Thyroid gland (tissue), 4 donors: ENCODE results near the gene NUP37. TPM values are rescaled to one million over a fixed set of nuclear protein-coding genes. Genes with fewer than 3 reads are reported as not detected.
"Not testable (repeated sequence)": the region's sequence is repeated elsewhere in the genome, so short reads cannot be mapped to it uniquely, and the experiment has no call there.

Source experiments
- DNase-seq, 2 donors: peaks; one replicate each; pipeline ENCODE4 v3.0.0-alpha.2; 2019
- H3K27ac ChIP-seq, 3 donors: fragments of 200-600 bp; sonication (generic); 1 replicate in 2 of 3; 2 replicates in 1 of 3; pipeline ENCODE4 v1.5.1; 2016 to 2019; ENCODE audit warnings: mild to moderate bottlenecking in 1 of 3, moderate library complexity in 1 of 3
- H3K27me3 ChIP-seq: fragments of 200-600 bp; sonication (generic); one replicate; pipeline ENCODE4 v1.5.1; 2019
- H3K36me3 ChIP-seq, 2 donors: fragments of 200-600 bp; sonication (generic); one replicate each; pipeline ENCODE4 v1.5.1; 2016 to 2019
- H3K4me1 ChIP-seq, 2 donors: fragments of 200-600 bp; sonication (generic); one replicate each; pipeline ENCODE4 v1.5.1; 2017 to 2019
- H3K4me3 ChIP-seq, 3 donors: fragments of 200-600 bp; sonication (generic); replicated peaks in 1 of 3; 1 replicate in 2 of 3; 2 replicates in 1 of 3; pipeline ENCODE4 v1.5.1; 2016; ENCODE audit warnings: mild to moderate bottlenecking in 1 of 3
- H3K9me3 ChIP-seq: fragments of 200-600 bp; sonication (generic); one replicate; pipeline ENCODE4 v1.5.1; 2017
- POLR2A ChIP-seq, 2 donors: fragments of 450-650 bp; IDR thresholded peaks; one replicate each; pipeline ENCODE4 v1.6.1; 2017; ENCODE audit warnings: antibody characterized with exemption in 2 of 2, mild to moderate bottlenecking in 2 of 2, moderate library complexity in 1 of 2
- WGBS, 2 donors: methylation state at CpG; one replicate each; pipeline ENCODE4 v1.1.5; 2017; 5-methylcytosine and 5-hydroxymethylcytosine counted together
- intact Hi-C: fragments of 100-400 bp; cut with DNase I; formaldehyde crosslinking; loops from one replicate; pipeline ENCODE4 v1.15.1; 2023
- total RNA-seq, 4 donors: library from RNA; depleted of rRNA; stranded (reverse); fragments of >200 nt; gene quantifications; one replicate each; pipeline ENCODE4 v1.2.3, GENCODE V29; 2016
- TF ChIP-seq, protein P1 (sequence below), 6 experiments: fragments of 200-600 bp in 3 of 6; fragments of 450-650 bp in 3 of 6; sonication (generic) in 3 of 6; IDR thresholded peaks; one replicate each; pipeline ENCODE4 v1.5.1; 2016 to 2019; ENCODE audit warnings: antibody characterized with exemption in 6 of 6, mild to moderate bottlenecking in 2 of 6, inconsistent platforms in 1 of 6, moderate library complexity in 1 of 6

The NUP37 gene, protein sequence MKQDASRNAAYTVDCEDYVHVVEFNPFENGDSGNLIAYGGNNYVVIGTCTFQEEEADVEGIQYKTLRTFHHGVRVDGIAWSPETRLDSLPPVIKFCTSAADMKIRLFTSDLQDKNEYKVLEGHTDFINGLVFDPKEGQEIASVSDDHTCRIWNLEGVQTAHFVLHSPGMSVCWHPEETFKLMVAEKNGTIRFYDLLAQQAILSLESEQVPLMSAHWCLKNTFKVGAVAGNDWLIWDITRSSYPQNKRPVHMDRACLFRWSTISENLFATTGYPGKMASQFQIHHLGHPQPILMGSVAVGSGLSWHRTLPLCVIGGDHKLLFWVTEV
- total RNA-seq, result 10 to 100 TPM; 20.8 to 27.9 (median 24.6) TPM

DNA sequence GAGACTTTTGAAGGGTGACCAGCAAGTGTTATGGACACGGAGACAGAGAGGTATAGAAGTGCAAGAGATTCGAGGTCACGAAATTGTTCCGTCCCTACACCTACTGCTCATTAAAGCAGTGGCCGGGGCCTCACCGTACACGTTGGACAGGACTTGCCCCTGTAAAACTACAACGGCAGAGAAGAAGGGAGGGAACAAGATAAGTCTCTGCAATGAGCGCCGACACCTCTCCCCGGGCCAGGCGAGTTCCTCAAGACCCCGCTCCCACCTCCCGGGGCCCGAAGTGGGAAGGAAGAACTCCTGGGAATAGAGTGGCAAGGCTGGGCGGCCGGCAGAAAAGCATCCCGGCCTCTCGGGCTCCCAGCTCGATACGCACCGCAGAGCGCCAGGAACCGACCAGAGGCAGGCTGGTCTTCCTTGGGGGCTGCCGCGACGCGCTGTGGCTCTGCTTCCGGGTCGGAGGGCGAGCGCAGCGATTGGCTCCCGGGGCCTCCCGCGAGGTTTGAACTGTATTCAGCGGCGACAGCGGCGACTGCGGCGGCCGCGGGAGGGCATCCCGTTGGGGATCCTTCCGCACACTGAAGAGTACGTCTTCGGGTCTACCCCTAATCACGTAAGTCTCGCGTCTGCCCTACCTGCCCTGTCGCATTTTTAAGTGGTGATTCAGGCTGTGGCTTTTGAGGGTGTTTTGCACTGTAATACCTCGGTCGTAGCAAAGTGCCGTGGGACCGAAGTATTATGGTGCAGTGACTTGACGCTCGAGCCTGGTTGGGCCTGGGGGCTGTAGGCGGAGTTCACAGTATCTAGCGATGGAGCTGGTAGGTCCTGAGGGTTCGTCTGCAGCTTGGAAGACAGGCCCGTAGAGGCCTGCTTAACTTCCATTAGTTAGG is at the start of gene NUP37, which contains the start of gene PARPBP:
Gene NUP37 (minus strand): TSS at position 441 of the 890 bp plus-strand sequence. CDS start 1,596 bp downstream, outside the sequence.
Gene PARPBP (plus strand): TSS at position 510 of the 890 bp plus-strand sequence. CDS start 3,706 bp downstream, outside the sequence.
- no peaks in the 10 kb centered on the region for H3K9me3 ChIP-seq
- H3K27me3 ChIP-seq, result no peaks in the 10 kb centered on the region
- intact Hi-C loops, result no loop called here
- H3K36me3 ChIP-seq, result peaks cover 0 to 8% of the 10 kb centered on the region in 2 donors
- peak within 1 kb of the TSS; percentile 7 to 73 (median 38) for H3K4me3 ChIP-seq
- TF ChIP-seq, protein P1, sequence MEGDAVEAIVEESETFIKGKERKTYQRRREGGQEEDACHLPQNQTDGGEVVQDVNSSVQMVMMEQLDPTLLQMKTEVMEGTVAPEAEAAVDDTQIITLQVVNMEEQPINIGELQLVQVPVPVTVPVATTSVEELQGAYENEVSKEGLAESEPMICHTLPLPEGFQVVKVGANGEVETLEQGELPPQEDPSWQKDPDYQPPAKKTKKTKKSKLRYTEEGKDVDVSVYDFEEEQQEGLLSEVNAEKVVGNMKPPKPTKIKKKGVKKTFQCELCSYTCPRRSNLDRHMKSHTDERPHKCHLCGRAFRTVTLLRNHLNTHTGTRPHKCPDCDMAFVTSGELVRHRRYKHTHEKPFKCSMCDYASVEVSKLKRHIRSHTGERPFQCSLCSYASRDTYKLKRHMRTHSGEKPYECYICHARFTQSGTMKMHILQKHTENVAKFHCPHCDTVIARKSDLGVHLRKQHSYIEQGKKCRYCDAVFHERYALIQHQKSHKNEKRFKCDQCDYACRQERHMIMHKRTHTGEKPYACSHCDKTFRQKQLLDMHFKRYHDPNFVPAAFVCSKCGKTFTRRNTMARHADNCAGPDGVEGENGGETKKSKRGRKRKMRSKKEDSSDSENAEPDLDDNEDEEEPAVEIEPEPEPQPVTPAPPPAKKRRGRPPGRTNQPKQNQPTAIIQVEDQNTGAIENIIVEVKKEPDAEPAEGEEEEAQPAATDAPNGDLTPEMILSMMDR (IDR thresholded peaks at IDR 0.05), result peak in 2 of 6 experiments; percentile 11 to 25
- peak in 1 of 2 donors; percentile 76 for TF ChIP-seq POLR2A (IDR thresholded peaks at IDR 0.05)
- H3K27ac ChIP-seq, result peak within 1 kb of the TSS in 2 of 3 donors; percentile 69 to 72
- DNase-seq, result peak; percentile 84 to 88
- WGBS, 2 donors, result 0 to 1% methylated on average over 25 to 48 of the region's 62 CpGs
- peaks cover 12% of the 10 kb centered on the region in 2 donors for H3K4me1 ChIP-seq

DNA sequence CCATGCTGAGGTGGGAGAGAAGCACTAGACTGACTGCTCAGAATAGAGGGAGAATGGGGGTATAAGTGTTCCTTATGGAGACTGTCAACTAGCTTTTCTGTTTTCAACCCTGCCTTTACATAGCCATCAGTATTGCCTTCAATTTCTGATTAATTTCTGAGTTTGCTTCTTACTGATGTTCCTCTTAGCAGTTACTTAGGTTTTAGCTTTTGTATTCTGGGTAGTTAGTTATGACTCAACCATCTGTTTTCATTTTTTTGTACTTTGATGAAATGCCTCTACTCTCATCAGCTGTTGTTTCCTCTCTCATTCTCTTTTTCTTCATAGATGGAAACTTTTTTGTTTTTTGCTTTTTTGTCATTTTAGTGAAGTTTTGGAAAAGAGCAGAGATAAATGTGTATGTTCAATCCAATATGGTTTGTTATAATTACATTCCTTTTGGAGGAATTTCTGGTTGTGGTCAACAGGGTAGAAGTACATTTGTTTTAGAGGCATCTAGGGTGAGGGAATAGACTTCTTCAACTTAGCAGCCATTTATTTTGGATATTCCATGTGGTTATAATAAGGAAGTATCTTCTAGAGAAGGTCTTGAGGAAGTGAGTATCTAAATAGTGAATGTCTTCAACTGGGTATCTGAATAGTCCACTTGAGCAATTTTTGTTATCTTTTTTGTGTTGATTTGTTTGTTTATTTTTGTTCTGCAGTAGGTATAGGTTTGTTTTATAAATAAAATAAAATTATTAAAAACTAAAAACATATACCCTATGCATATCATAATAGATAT is 48.1 kb upstream of the NUP37 start:
- TF ChIP-seq POLR2A (IDR thresholded peaks at IDR 0.05), result no peak
- TF ChIP-seq, protein P1 (IDR thresholded peaks at IDR 0.05), result no peak
- Histone ChIP-seq H3K27me3 (no peaks in the 10 kb centered on the region), H3K36me3 (no peaks in the 10 kb centered on the region), H3K4me1 (no peaks in the 10 kb centered on the region), H3K27ac (no peak overlapping the region), H3K9me3 (no peaks in the 10 kb centered on the region), H3K4me3 (no peak overlapping the region)
- no peak for DNase-seq
- intact Hi-C loops, result loop anchor here (10.0 kb wide), 1 partner anchor 377 kb away; no protein-coding TSS in a partner anchor

DNA sequence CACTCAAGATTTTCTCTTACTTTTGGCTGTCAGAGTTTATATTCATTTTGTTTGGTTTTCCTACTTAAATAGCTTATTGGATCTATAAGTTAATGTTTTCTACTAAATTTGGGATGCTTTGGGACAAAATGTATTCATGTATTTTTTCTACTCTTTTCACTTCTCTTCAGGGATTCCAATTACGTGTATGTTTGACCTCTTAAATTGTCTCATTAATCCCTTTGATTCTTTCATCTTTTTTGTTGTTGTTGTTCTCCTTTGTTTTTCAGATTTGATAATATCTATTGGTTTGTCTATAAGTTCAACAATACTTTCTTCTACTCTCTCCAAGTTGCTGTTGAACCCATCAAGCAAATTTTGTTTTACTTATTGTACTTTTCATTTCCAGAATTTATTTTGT is 43.5 kb upstream of the NUP37 start:
- DNase-seq, result no peak
- TF ChIP-seq POLR2A (IDR thresholded peaks at IDR 0.05), result no peak
- TF ChIP-seq, protein P1 (IDR thresholded peaks at IDR 0.05), result no peak
- H3K36me3 ChIP-seq, result no peaks in the 10 kb centered on the region
- 90 to 96% methylated on average over 1 of the region's 1 CpG for WGBS, 2 donors
- H3K27ac ChIP-seq, result no peak overlapping the region
- no peak overlapping the region for H3K4me3 ChIP-seq
- H3K27me3 ChIP-seq, result no peaks in the 10 kb centered on the region
- intact Hi-C loops, result loop anchor here (10.0 kb wide), 1 partner anchor 381 kb away; no protein-coding TSS in a partner anchor
- peaks cover 0 to 3% of the 10 kb centered on the region in 2 donors for H3K4me1 ChIP-seq
- no peaks in the 10 kb centered on the region for H3K9me3 ChIP-seq

DNA sequence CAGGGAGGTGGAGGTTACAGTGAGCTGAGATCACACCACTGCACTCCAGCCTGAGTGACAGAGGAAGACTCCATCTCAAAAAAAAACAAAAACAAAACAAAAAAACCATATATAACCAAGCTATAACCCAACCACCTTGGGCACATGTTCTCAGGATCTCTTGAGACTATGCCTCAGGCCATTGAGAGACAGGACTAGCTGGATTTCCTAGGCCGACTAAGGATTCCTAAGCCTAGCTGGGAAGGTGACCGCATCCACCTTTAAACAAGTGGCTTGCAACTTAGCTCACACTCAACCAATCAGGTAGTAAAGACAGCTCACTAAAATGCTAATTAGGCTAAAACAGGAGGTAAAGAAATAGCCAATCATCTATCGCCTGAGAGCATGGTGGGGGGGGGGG is 35.3 kb upstream of the NUP37 start:
- H3K4me3 ChIP-seq, H3K27ac ChIP-seq, H3K9me3 ChIP-seq, H3K36me3 ChIP-seq, H3K27me3 ChIP-seq, intact Hi-C loops, DNase-seq, H3K4me1 ChIP-seq: not testable (repeated sequence)
- 96 to 100% methylated on average over 3 of the region's 3 CpGs for WGBS, 2 donors

DNA sequence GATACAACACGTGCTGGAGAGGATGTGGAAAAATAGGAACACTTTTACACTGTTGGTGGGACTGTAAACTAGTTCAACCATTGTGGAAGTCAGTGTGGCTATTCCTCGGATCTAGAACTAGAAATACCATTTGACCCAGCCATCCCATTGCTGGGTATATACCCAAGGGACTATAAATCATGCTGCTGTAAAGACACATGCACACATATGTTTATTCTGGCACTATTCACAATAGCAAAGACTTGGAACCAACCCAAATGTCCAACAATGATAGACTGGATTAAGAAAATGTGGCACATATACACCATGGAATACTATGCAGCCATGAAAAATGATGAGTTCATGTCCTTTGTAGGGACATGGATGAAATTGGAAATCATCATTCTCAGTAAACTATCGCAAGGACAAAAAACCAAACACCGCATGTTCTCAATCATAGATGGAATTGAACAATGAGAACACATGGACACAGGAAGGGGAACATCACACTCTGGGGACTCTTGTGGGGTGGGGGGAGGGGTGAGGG is 27.2 kb upstream of the NUP37 start:
- H3K27ac ChIP-seq, H3K27me3 ChIP-seq, DNase-seq, H3K9me3 ChIP-seq, H3K4me3 ChIP-seq, H3K4me1 ChIP-seq, intact Hi-C loops, H3K36me3 ChIP-seq: not testable (repeated sequence)
- WGBS, 2 donors, result 95 to 97% methylated on average over 4 of the region's 4 CpGs
